ENCODE results near the gene C12orf60.

Gene C12orf60

DNA sequence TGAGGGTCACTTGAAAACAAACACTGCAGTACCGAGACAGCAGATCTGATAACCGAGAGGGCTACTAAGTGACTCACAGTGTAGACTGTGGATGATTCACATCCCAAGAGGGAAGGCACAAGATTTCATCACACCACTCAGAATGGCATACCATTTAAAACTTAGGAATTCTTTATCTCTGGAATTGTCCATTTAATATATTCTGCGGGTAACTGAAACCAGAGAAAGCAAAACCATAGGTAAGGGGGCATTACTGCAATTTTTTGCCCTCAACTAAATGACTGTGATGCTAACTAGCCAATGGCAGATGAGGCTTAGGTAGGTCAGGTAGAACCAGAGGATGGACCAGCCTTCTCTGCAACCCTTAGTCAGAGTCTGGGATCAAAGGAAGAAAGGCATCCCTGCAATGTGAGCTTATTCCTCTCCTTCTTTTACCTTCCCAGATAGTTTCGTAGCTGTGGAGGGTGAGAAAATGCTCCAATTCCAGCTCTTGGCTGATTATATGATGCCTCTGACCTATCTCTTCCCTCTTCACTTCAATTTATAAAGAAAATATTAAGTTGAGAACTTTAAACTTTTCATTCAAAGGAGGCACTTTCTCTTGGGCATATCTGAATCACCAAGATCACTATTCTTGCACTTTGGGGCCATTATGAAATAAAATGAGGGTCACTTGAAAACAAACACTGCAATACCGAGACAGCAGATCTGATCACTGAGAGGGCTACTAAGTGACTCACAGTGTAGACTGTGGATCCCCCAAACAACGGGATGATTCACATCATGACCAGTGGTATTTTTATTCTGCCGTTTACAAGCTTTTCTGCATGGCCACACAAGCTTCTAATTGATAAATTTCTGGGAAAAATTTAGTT, 33.1 kb downstream of the C12orf60 start:
- DNase-seq = no peak

DNA sequence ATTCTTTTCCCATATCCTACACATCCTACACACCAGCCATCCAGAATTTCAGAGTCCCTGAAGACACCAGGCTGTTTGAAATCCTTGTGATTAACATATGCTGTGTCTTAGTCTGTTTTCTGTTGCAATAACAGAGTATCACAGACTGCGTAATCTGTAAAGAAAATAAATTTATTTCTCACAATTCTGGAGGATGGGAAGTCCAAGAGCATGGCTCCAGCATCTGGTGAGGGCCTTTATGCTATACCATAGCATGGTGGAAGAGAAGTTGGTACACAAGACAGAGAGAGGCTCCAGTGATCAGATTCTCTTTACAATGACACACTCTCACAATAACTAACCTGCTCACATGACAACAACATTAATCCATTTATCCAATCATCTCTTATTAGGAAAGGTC, 35.8 kb downstream of the C12orf60 start:
- DNase-seq = no peak

- DNase-seq = no peak
Measured at GRCh38 chr12:14840616-14841015, 37.1 kb downstream of the C12orf60 start.

DNA sequence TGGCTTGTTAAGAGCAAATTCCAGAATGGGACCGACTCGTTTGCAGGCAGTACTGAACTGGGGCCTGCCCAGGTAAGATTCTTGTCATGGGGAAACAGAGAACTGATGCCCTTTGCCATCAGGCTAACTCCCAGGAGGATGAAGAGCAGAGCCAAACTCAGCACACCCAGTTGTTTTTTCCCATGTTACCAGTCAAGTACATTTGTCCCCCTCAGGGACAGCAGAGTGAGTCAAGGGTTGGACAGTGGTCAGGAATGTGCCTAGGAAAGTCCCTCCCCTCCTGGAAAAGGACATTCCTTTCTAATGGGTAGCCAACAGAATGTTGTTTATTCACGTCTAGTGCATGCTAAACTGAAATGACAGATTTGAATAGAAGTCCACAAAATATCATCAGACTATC, 38.3 kb downstream of the C12orf60 start:
- no peak for DNase-seq

DNA sequence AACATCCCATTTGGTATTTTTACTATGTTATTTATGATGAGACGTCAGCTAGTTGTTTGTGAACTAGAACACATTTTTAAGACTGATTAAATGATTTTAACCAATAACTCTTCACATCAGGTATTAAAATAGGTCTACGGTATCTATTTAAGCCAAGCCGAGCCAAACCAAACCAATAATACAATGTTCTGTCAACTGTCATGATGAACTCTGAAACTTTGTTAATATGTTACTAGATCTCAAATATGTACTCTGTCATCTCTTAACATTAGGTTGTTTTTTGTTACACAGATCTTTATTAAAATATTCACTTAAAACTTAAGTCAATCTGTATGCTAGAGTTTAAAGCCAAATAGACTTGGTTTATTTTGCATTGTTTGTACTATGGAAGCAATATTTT, 38.8 kb downstream of the C12orf60 start:
- DNase-seq = no peak

GRCh38 chr12:14843425-14843887, 40.0 kb downstream of the C12orf60 start, which contains the start of gene ART4:
Gene ART4, minus strand, starts transcription at chr12:14843526. Its CDS starts 413 bp downstream, at chr12:14843113.
- DNase-seq = no peak

DNA sequence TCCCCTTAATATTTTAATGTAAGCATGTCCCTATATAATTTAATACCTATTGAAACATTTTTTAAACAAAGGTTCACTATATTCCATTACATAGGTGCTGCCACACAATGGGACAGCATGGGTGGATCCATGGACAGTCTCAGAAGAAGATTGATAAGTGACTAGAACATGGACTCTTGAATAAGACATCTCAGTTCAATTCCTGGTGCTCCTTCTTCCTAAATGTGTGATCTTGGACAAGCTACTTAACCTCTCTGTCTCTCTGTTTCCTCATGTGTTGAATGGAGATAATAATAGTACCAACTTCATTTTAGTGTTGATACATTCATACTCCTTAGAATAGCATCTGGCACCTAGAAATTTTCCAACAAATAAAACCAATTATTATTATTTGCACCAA, 40.9 kb downstream of the C12orf60 start:
- DNase-seq = no peak

DNA sequence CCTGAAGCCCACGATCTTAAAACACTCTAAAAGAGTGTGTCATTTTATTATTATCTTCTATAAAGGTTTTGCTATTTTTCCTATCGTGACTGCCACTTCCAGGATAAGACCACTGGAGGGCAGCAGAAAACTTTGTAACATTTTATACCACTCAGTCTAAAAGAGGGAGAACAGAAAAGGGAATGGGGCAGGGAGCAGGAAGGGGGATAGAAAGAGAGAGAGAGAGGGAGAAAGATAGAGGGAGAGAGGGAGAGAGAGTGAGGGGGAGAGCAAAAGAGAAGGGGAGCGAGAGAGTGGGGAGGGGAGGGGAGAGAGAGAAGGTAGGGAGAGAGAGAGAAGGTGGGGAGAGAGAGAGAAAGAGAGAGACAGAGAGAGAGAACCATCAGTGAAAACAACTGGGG, 41.9 kb downstream of the C12orf60 start:
- peak; percentile 11 to 12 for DNase-seq

GRCh38 chr12:14846042-14846587, 42.6 kb downstream of the C12orf60 start:
- DNase-seq = no peak

- DNase-seq = no peak
Measured at GRCh38 chr12:14846876-14847580, 43.6 kb downstream of the C12orf60 start.

DNA sequence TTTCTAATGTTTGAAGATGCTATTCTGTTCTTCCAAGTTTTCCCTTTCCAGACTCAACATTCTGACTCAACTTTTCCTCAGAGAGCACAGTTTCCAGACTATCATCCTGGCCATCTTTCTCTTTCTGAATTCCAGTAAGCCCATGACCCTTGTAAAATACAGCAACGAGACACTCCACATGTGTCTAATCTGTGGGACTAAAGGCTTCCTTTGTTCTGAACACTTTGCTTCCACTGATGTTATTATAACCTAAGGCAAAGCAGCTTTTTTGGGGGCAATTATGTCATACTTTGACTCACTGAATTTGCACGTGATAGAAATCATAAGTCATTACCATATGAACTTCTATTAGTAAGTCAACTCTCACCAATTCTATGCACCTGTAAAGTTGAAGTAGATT, 46.2 kb downstream of the C12orf60 start:
- DNase-seq = no peak

- no peak for DNase-seq
Measured at GRCh38 chr12:14850929-14851663, 47.6 kb downstream of the C12orf60 start.

GRCh38 chr12:14852880-14853279, 49.4 kb downstream of the C12orf60 start:
- DNase-seq = no peak

- DNase-seq = no peak
Measured at GRCh38 chr12:14853961-14854360, 50.5 kb downstream of the C12orf60 start.

- DNase-seq = no peak
Measured at GRCh38 chr12:14854586-14855183, 51.2 kb downstream of the C12orf60 start.

DNA sequence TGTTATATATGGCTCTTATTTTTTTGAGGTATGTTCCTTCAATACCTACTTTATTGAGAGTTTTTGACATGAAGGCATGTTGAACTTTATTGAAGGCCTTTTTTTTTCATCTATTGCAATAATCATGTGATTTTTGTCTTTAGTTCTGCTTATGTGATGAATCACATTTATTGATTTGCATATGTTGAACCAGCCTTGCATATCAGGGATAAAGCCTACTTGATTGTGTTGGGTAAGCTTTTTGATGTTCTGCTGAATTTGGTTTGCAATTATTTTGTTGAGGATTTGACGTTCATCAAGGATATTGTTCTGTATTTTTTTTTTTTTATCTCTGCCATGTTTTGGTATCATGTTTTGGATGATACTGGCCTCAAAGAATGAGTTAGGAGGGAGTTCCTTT, 55.0 kb downstream of the C12orf60 start:
- no peak for DNase-seq

- no peak for DNase-seq
Measured at GRCh38 chr12:14860490-14860889, 57.0 kb downstream of the C12orf60 start.

GRCh38 chr12:14868916-14869506, 65.5 kb downstream of the C12orf60 start:
- no peak for DNase-seq

DNA sequence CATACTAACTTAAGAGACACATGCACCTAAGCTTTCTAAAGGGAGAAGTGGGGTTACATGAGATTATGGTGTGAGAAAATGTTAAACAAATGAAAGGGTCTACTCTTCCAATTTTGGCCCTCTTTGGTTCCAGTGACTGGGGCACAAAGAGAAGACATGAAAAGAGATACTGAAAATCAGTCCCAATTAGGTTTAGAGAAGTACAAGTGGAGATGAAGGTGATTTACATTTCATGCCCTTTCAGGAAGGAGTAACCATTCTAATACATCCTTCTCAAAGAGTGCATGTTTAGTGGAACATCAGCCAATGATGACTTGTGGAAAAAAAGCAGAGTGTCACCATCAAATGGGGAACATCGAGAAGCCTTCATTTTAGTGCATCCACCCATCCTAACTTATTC, 67.8 kb downstream of the C12orf60 start:
- no peak for DNase-seq

DNA sequence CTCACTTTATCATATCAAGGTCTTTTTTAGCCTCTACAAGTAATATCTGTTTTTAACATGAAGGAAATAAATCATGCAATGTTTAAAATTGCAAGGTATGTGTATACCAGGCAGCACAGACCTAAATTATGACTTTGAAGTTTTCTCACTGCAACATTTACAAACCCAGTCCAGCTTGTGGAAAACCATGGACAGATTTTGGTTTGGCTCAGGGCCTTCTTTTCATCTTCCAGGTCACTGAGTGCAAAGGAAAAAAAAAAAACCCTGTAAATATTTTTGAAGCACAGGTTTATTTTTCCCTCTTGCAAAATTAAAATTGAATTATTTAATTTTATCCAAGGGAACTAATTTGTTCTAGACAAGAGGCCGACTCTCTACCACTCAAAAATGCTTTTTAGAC, 68.4 kb downstream of the C12orf60 start:
- DNase-seq = no peak

DNA sequence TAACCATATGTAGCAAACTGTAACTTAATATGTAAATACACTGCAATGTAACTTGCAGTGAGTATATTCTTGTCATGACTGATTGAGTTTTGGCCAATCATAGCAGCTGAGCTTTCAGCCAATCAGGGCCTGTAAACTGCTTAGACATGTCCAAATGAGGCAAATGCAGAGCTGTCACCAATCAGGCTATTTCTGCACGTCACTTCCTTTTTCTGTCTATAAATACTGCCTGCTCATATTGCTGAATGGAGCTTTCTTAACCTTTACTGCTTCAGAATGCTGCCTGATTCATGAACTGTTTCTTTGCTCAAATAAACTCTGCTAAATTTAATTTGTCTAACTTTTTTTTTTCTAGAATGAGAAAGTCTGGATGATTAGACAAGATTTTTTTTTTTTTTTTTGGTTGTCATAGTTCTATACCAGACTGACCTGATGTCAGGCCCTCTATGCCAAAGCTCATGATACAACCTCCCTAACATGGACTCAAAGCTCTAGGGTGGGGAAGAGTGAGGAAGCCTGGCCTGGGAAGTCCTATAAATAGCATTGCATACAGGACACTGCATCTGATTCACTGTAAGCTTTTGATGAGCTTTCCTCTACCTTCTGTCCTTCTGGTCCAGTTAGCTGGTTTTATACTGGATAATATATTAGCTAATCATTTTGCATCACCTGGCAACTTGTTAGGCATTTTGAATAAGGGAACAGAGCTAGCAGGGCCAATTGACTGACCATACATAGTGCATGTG, 70.1 kb downstream of the C12orf60 start:
- no peak for DNase-seq
